Osteoblast (primary cell): ENCODE data around the gene ITIH5. TPM values are rescaled to one million over a fixed set of nuclear protein-coding genes. Genes with fewer than 3 reads are reported as not detected.

Source experiments
- DNase-seq: peaks from one replicate; pipeline ENCODE4 v3.0.0; 2011; ENCODE audit warnings: low spot score, mixed read lengths; ENCODE audit not compliant: insufficient read length; ENCODE audit errors: missing footprints
- H2AFZ ChIP-seq: 2 replicates; pipeline ENCODE4 v1.6.0; 2011; ENCODE audit warnings: mild to moderate bottlenecking, low read length
- H3K27ac ChIP-seq: 2 replicates; pipeline ENCODE4 v1.5.1; 2011; ENCODE audit warnings: mild to moderate bottlenecking, low read depth, low read length, moderate library complexity
- H3K27me3 ChIP-seq: 2 replicates; pipeline ENCODE4 v1.6.0; 2012; ENCODE audit warnings: mild to moderate bottlenecking, control low read depth, inconsistent platforms, low read length, moderate library complexity; ENCODE audit not compliant: insufficient read depth
- H3K36me3 ChIP-seq: 2 replicates; pipeline ENCODE4 v1.5.1; 2011; ENCODE audit warnings: mild to moderate bottlenecking, low read length, control low read depth, moderate library complexity; ENCODE audit not compliant: insufficient read depth
- H3K4me1 ChIP-seq: 2 replicates; pipeline ENCODE4 v1.5.1; 2011; ENCODE audit warnings: mild to moderate bottlenecking, low read length, control low read depth, moderate library complexity; ENCODE audit not compliant: insufficient read depth
- H3K4me2 ChIP-seq: 2 replicates; pipeline ENCODE4 v1.6.0; 2011; ENCODE audit warnings: mild to moderate bottlenecking, low read length; ENCODE audit not compliant: insufficient read depth
- H3K4me3 ChIP-seq: fragments of 200-600 bp; sonication (generic); 3 replicates; pipeline ENCODE4 v1.5.1; 2012; ENCODE audit warnings: mild to moderate bottlenecking, low read length, inconsistent platforms; ENCODE audit not compliant: insufficient read depth
- H3K79me2 ChIP-seq: 2 replicates; pipeline ENCODE4 v1.6.0; 2012; ENCODE audit warnings: mild to moderate bottlenecking, low read length, control low read depth, inconsistent platforms; ENCODE audit not compliant: insufficient read depth
- H3K9me3 ChIP-seq: 2 replicates; pipeline ENCODE4 v1.5.1; 2011; ENCODE audit warnings: low read depth, low read length, control low read depth
- H4K20me1 ChIP-seq: 2 replicates; pipeline ENCODE4 v1.6.0; 2012; ENCODE audit warnings: mild to moderate bottlenecking, low read length, control low read depth; ENCODE audit not compliant: insufficient read depth
- CTCF ChIP-seq: IDR thresholded peaks from 2 replicates; pipeline ENCODE4 v1.5.1; 2011; ENCODE audit warnings: mild to moderate bottlenecking, low read depth, low read length, moderate library complexity; ENCODE audit errors: extremely low read depth
- total RNA-seq: library from RNA; depleted of rRNA; stranded (reverse); fragments of >200 nt; gene quantifications from 2 replicates; pipeline ENCODE4 v1.2.3, GENCODE V29; 2012

ITIH5 gene
- total RNA-seq, 1 donor, result 2.2 TPM

- no peak overlapping the region for H2AFZ ChIP-seq
- H3K79me2 ChIP-seq, result no peaks in the 10 kb centered on the region
- H3K27ac ChIP-seq, result no peak overlapping the region
- H3K9me3 ChIP-seq, result no peaks in the 10 kb centered on the region
- no peak for DNase-seq
- no peak overlapping the region for H3K4me3 ChIP-seq
- TF ChIP-seq CTCF, result no peak
- H4K20me1 ChIP-seq, result no peaks in the 10 kb centered on the region
- H3K27me3 ChIP-seq, result no peaks in the 10 kb centered on the region
- no peaks in the 10 kb centered on the region for H3K4me1 ChIP-seq
- no peak overlapping the region for H3K4me2 ChIP-seq
- no peaks in the 10 kb centered on the region for H3K36me3 ChIP-seq
Observed at GRCh38 chr10:7647062-7647664, 19.6 kb downstream of the ITIH5 start.

DNA sequence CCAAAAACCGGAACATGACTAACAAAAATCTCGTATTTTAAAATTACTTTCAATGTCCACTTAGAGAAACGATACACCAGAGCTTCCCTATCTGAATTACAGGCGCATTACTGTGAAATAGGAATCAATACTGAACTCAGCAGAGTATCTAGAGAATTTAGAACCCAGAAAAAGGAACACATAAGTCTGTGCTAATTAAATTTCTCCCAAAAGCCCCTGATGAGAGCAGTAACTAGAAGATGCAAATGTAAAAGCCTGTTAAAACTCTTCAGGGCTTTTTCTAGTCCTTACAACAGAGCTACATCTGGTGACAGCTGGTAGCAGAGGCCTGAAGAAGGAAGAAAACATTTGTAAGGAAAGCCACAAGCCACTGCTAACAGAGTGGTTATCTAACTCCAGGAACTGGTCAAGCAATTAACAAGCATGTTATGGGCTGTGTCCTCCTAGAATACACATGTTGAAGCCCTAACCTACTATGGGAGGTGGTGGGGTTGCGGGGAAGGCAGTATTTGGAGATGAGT lies 24.2 kb downstream of the ITIH5 start:
- no peak overlapping the region for H3K4me2 ChIP-seq
- H3K36me3 ChIP-seq, result no peaks in the 10 kb centered on the region
- no peak overlapping the region for H3K27ac ChIP-seq
- H4K20me1 ChIP-seq, result no peaks in the 10 kb centered on the region
- no peak for TF ChIP-seq CTCF
- no peak overlapping the region for H2AFZ ChIP-seq
- no peaks in the 10 kb centered on the region for H3K79me2 ChIP-seq
- no peaks in the 10 kb centered on the region for H3K4me1 ChIP-seq
- no peak overlapping the region for H3K4me3 ChIP-seq
- H3K27me3 ChIP-seq, result no peaks in the 10 kb centered on the region
- DNase-seq, result no peak
- H3K9me3 ChIP-seq, result no peaks in the 10 kb centered on the region

DNA sequence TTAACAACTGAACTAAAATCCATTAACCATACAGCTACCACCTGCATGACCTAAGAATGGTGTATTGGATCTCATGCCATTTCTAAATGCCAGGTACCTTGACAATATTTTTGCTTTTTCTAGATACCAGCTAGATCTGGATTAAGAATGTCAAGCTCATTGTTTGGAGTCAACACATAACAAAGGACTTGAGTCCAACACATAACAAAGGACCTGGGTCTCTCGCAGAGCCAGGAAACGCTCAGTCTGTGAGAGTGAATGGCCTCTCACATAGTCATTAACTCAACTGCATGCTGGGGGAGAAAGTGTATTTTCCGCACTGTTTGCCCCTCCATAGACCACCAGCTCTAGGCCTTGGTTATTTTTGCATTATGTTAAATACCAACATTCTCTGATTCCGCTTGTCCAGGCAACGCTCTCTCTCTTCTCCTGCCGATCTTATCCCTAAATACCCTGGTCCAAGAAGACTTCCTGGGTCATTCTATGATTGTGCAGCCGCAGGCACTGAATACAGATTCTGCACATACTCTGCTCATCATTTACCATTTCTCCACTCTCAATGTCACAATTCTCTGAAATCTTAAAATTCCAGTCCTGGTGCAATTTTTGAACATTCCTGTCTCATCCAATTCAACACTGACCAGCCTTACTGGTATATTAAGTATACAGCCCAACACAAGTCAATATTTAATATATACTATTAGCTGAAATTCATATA lies 31.2 kb downstream of the ITIH5 start:
- Histone ChIP-seq H3K4me3 (no peak overlapping the region), H4K20me1 (no peaks in the 10 kb centered on the region), H2AFZ (no peak overlapping the region), H3K36me3 (no peaks in the 10 kb centered on the region), H3K27me3 (no peaks in the 10 kb centered on the region), H3K4me1 (no peaks in the 10 kb centered on the region), H3K4me2 (no peak overlapping the region), H3K27ac (no peak overlapping the region), H3K9me3 (no peaks in the 10 kb centered on the region), H3K79me2 (no peaks in the 10 kb centered on the region)
- no peak for TF ChIP-seq CTCF
- DNase-seq, result no peak

DNA sequence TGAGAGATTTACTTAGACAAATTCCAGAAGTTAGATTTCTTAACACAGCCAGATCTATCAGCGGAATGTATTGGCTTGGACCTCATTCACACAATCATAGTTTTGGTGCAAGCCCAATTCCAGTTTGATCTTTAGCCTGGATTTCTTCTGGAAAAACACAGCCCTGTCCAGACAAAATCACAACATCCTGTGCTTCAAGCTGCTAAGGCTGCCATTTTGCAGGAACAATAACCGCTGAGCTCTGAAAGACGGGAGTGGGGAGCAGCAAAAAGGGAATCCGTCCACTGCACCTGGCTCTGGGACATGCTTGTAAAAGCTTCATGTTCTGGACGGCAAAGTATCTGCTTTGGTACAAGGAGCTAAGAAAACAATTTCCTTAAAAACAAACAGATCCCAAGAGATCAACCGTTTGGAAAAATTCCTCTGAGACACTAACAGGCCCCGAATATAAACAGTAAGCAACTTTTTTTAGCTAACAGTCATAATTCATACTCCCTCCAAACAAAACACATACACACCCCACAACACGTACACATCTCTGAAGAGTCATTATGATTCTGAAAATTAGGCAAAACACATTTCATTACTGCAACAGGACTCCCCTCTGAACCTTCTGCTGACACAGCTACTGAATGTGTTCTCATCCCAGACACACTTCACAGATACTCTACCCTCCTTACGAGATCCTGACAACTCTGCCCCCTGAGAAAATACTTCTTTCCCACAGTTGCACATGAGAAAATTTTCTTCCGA lies 32.4 kb downstream of the ITIH5 start:
- no peak overlapping the region for H3K4me2 ChIP-seq
- TF ChIP-seq CTCF, result no peak
- H3K36me3 ChIP-seq, result no peaks in the 10 kb centered on the region
- no peaks in the 10 kb centered on the region for H3K79me2 ChIP-seq
- no peak for DNase-seq
- H3K4me3 ChIP-seq, result no peak overlapping the region
- no peak overlapping the region for H3K27ac ChIP-seq
- no peaks in the 10 kb centered on the region for H3K4me1 ChIP-seq
- no peaks in the 10 kb centered on the region for H3K9me3 ChIP-seq
- H2AFZ ChIP-seq, result no peak overlapping the region
- no peaks in the 10 kb centered on the region for H4K20me1 ChIP-seq
- H3K27me3 ChIP-seq, result no peaks in the 10 kb centered on the region
